Gastrocnemius medialis (tissue), 4 donors: ENCODE data around the gene COL23A1. TPM values are rescaled to one million over a fixed set of nuclear protein-coding genes. Genes with fewer than 3 reads are reported as not detected.

Source experiments
- ATAC-seq, 2 donors: fragments of 150-250 bp; one replicate each; pipeline ENCODE4 v1.9.1; 2016
- DNase-seq, 2 donors: peaks; one replicate each; pipeline ENCODE4 v3.0.0-alpha.2; 2019
- H3K27ac ChIP-seq, 4 donors: fragments of 200-600 bp; sonication (generic); 1 replicate in 1 of 4; 2 replicates in 3 of 4; pipeline ENCODE4 v1.5.1; 2016 to 2018; ENCODE audit warnings: mild to moderate bottlenecking in 2 of 4, moderate library complexity in 1 of 4
- H3K27me3 ChIP-seq, 3 donors: fragments of 200-600 bp; sonication (generic) in 2 of 3; 1 replicate in 1 of 3; 2 replicates in 2 of 3; pipeline versions ENCODE4 v1.5.1 to v1.6.0; 2016 to 2019; ENCODE audit warnings: mild to moderate bottlenecking in 1 of 3, moderate library complexity in 1 of 3
- H3K36me3 ChIP-seq, 2 donors: fragments of 200-600 bp; sonication (generic) in 1 of 2; one replicate each; pipeline ENCODE4 v1.5.1; 2017 to 2018
- H3K4me1 ChIP-seq, 2 donors: fragments of 200-600 bp; sonication (generic) in 1 of 2; one replicate each; pipeline ENCODE4 v1.5.1; 2016 to 2017; ENCODE audit warnings: mild to moderate bottlenecking in 2 of 2
- H3K4me3 ChIP-seq, 4 donors: fragments of 200-600 bp; sonication (generic) in 3 of 4; 1 replicate in 1 of 4; 2 replicates in 3 of 4; pipeline ENCODE4 v1.5.1; 2016 to 2019; ENCODE audit warnings: mild to moderate bottlenecking in 2 of 4
- H3K9me3 ChIP-seq, 3 donors: fragments of 200-600 bp; sonication (generic) in 2 of 3; 1 replicate in 1 of 3; 2 replicates in 2 of 3; pipeline ENCODE4 v1.5.1; 2016 to 2019
- POLR2A ChIP-seq, 2 donors: fragments of 450-650 bp; IDR thresholded peaks; one replicate each; pipeline ENCODE4 v1.6.1; 2017; ENCODE audit warnings: antibody characterized with exemption in 2 of 2, mild to moderate bottlenecking in 2 of 2, moderate library complexity in 2 of 2
- in situ Hi-C, 4 donors: fragments of 200-750 bp; cut with MboI; loops; one replicate each; pipeline versions ENCODE4 v1.15.0 to v1.8.0; 2017; ENCODE audit warnings: low sequenced_read_pairs in 4 of 4
- intact Hi-C: fragments of 100-400 bp; cut with DNase I; formaldehyde crosslinking; loops from one replicate; pipeline ENCODE4 v1.15.1; 2023; ENCODE audit warnings: low total_unique reads
- total RNA-seq, 4 donors: library from RNA; depleted of rRNA; stranded (reverse); fragments of >200 nt; gene quantifications; one replicate each; pipeline versions ENCODE4 v1.1.0 to v1.2.3, GENCODE V29; 2016
- TF ChIP-seq, protein P1 (sequence below), 5 experiments: fragments of 450-650 bp in 3 of 5; fragments of 200-600 bp in 2 of 5; sonication (generic) in 2 of 5; IDR thresholded peaks in 4 of 5; conservative IDR thresholded peaks in 1 of 5; 1 replicate in 4 of 5; 2 replicates in 1 of 5; pipeline ENCODE4 v1.5.1; 2016 to 2019; ENCODE audit warnings: antibody characterized with exemption in 5 of 5, mild to moderate bottlenecking in 3 of 5, moderate library complexity in 3 of 5

Gene COL23A1
- total RNA-seq, 4 donors from 2014 or later = 0.62 to 1.1 (median 0.97) TPM; not detected in 1

- no peak overlapping the region for H3K4me3 ChIP-seq
- intact Hi-C loops (no loop called here), in situ Hi-C loops (no loop called here)
- H3K4me1 ChIP-seq = no peaks in the 10 kb centered on the region
- no peak overlapping the region for H3K27ac ChIP-seq
- DNase-seq (no peak), ATAC-seq (no peak)
- no peak for TF ChIP-seq POLR2A (IDR thresholded peaks at IDR 0.05)
- TF ChIP-seq, protein P1, sequence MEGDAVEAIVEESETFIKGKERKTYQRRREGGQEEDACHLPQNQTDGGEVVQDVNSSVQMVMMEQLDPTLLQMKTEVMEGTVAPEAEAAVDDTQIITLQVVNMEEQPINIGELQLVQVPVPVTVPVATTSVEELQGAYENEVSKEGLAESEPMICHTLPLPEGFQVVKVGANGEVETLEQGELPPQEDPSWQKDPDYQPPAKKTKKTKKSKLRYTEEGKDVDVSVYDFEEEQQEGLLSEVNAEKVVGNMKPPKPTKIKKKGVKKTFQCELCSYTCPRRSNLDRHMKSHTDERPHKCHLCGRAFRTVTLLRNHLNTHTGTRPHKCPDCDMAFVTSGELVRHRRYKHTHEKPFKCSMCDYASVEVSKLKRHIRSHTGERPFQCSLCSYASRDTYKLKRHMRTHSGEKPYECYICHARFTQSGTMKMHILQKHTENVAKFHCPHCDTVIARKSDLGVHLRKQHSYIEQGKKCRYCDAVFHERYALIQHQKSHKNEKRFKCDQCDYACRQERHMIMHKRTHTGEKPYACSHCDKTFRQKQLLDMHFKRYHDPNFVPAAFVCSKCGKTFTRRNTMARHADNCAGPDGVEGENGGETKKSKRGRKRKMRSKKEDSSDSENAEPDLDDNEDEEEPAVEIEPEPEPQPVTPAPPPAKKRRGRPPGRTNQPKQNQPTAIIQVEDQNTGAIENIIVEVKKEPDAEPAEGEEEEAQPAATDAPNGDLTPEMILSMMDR (IDR thresholded peaks at IDR 0.05 in 4 of 5, conservative IDR thresholded peaks at IDR 0.05 in 1 of 5) = no peak
- no peaks in the 10 kb centered on the region for H3K27me3 ChIP-seq
- no peaks in the 10 kb centered on the region for H3K9me3 ChIP-seq
- H3K36me3 ChIP-seq = no peaks in the 10 kb centered on the region
Measured at GRCh38 chr5:178511172-178511571, 79.0 kb downstream of the COL23A1 start.

GRCh38 chr5:178509491-178510057 is 80.6 kb downstream of the COL23A1 start:
- no peaks in the 10 kb centered on the region for H3K9me3 ChIP-seq
- no peaks in the 10 kb centered on the region for H3K36me3 ChIP-seq
- TF ChIP-seq, protein P1 (IDR thresholded peaks at IDR 0.05 in 4 of 5, conservative IDR thresholded peaks at IDR 0.05 in 1 of 5) = no peak
- no peak for TF ChIP-seq POLR2A (IDR thresholded peaks at IDR 0.05)
- DNase-seq (no peak), ATAC-seq (no peak)
- H3K4me1 ChIP-seq = no peaks in the 10 kb centered on the region
- in situ Hi-C loops (no loop called here), intact Hi-C loops (no loop called here)
- no peaks in the 10 kb centered on the region for H3K27me3 ChIP-seq
- H3K4me3 ChIP-seq = no peak overlapping the region
- H3K27ac ChIP-seq = no peak overlapping the region

GRCh38 chr5:178507151-178507932 is 82.9 kb downstream of the COL23A1 start:
- TF ChIP-seq, protein P1 (IDR thresholded peaks at IDR 0.05 in 4 of 5, conservative IDR thresholded peaks at IDR 0.05 in 1 of 5) = no peak
- TF ChIP-seq POLR2A (IDR thresholded peaks at IDR 0.05) = no peak
- Histone ChIP-seq H3K4me3 (no peak overlapping the region), H3K27ac (no peak overlapping the region), H3K4me1 (no peaks in the 10 kb centered on the region), H3K36me3 (no peaks in the 10 kb centered on the region), H3K27me3 (no peaks in the 10 kb centered on the region), H3K9me3 (no peaks in the 10 kb centered on the region)
- in situ Hi-C loops = no loop called here
- ATAC-seq (no peak), DNase-seq (no peak)
- intact Hi-C loops = no loop called here

GRCh38 chr5:178505639-178506407 is 84.4 kb downstream of the COL23A1 start:
- intact Hi-C loops (no loop called here), in situ Hi-C loops (no loop called here)
- DNase-seq = no peak
- Histone ChIP-seq H3K4me3 (no peak overlapping the region), H3K36me3 (no peaks in the 10 kb centered on the region), H3K9me3 (no peaks in the 10 kb centered on the region), H3K4me1 (no peaks in the 10 kb centered on the region), H3K27me3 (no peaks in the 10 kb centered on the region), H3K27ac (no peak overlapping the region)
- no peak for TF ChIP-seq POLR2A (IDR thresholded peaks at IDR 0.05)
- TF ChIP-seq, protein P1 (IDR thresholded peaks at IDR 0.05 in 4 of 5, conservative IDR thresholded peaks at IDR 0.05 in 1 of 5) = no peak
- ATAC-seq = no peak
